Measurements from ENCODE around the gene FAM234A. TPM values are rescaled to one million over a fixed set of nuclear protein-coding genes. Genes with fewer than 3 reads are reported as not detected.

Gene FAM234A
- total and polyA plus RNA-seq, 2 donors (not counting 1 experiment from before 2014, with no cell fraction given), result 64.8 to 68.5 TPM

GRCh38 chr16:240559-240958 is 5.9 kb downstream of the FAM234A start:
- Histone ChIP-seq H3K79me2 (ENCODE audit: control insufficient read depth, insufficient read depth, low read length) (no peaks in the 10 kb centered on the region), H3K9me3 (ENCODE audit: control insufficient read depth, insufficient read depth, low read depth, low read length) (no peaks in the 10 kb centered on the region), H3K27me3 (ENCODE audit: control insufficient read depth, insufficient read depth, low read length) (no peaks in the 10 kb centered on the region), H4K20me1 (ENCODE audit: control insufficient read depth, extremely low read depth, insufficient read depth, low read length) (no peaks in the 10 kb centered on the region), H2AFZ (ENCODE audit: low read length) (no peak overlapping the region), H3K27ac (ENCODE audit: insufficient read depth, low read length) (no peak overlapping the region), H3K4me3 (replicated peaks in 1 of 4; ENCODE audit: control extremely low read depth in 1 of 4, insufficient read depth in 1 of 4, low read depth in 3 of 4, low read length in 4 of 4) (no peak overlapping the region), H3K4me2 (ENCODE audit: extremely low read depth, insufficient read depth, low read length) (no peak overlapping the region), H3K9ac (ENCODE audit: insufficient read depth, low read length) (no peak overlapping the region), H3K4me1 (ENCODE audit: control insufficient read depth, extremely low read depth, insufficient read depth, low read length) (no peaks in the 10 kb centered on the region), H3K36me3 (ENCODE audit: control insufficient read depth, insufficient read depth, low read length) (no peaks in the 10 kb centered on the region)
- DNase-seq (ENCODE audit: low read depth in 2 of 2), result no peak
- no peak for TF ChIP-seq EZH2 (IDR thresholded peaks at IDR 0.05; ENCODE audit: low read length, missing control alignments)
- TF ChIP-seq, protein P1, sequence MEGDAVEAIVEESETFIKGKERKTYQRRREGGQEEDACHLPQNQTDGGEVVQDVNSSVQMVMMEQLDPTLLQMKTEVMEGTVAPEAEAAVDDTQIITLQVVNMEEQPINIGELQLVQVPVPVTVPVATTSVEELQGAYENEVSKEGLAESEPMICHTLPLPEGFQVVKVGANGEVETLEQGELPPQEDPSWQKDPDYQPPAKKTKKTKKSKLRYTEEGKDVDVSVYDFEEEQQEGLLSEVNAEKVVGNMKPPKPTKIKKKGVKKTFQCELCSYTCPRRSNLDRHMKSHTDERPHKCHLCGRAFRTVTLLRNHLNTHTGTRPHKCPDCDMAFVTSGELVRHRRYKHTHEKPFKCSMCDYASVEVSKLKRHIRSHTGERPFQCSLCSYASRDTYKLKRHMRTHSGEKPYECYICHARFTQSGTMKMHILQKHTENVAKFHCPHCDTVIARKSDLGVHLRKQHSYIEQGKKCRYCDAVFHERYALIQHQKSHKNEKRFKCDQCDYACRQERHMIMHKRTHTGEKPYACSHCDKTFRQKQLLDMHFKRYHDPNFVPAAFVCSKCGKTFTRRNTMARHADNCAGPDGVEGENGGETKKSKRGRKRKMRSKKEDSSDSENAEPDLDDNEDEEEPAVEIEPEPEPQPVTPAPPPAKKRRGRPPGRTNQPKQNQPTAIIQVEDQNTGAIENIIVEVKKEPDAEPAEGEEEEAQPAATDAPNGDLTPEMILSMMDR (conservative IDR thresholded peaks at IDR 0.05 in 1 of 2, IDR thresholded peaks at IDR 0.05 in 1 of 2; ENCODE audit: low read depth in 1 of 2, low read length in 2 of 2), result no peak

DNA sequence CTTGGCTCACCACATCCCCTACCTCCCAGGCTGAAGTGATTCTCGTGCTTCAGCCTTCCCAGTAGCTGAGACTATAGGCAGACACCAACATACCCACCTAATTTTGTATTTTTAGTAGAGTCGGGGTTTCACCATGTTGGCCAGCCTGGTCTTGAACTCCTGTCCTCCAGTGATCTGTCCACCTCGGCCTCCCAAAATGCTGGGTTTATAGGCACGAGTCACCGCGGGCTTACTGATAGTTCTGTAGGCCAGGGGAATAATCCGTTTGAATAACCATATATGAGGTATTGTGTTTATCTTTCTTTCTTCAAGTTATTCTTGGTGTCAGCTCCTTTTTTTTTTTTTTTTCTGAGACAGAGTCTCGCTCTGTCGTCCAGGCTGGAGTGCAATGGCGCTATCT is 7.7 kb downstream of the FAM234A start:
- H3K4me2 ChIP-seq (ENCODE audit: extremely low read depth, insufficient read depth, low read length), result no peak overlapping the region
- no peaks in the 10 kb centered on the region for H3K36me3 ChIP-seq (ENCODE audit: control insufficient read depth, insufficient read depth, low read length)
- DNase-seq (ENCODE audit: low read depth in 2 of 2), result no peak
- H3K79me2 ChIP-seq (ENCODE audit: control insufficient read depth, insufficient read depth, low read length), result no peaks in the 10 kb centered on the region
- no peaks in the 10 kb centered on the region for H3K9me3 ChIP-seq (ENCODE audit: control insufficient read depth, insufficient read depth, low read depth, low read length)
- H3K4me1 ChIP-seq (ENCODE audit: control insufficient read depth, extremely low read depth, insufficient read depth, low read length), result no peaks in the 10 kb centered on the region
- no peak overlapping the region for H3K9ac ChIP-seq (ENCODE audit: insufficient read depth, low read length)
- no peak overlapping the region for H2AFZ ChIP-seq (ENCODE audit: low read length)
- no peaks in the 10 kb centered on the region for H3K27me3 ChIP-seq (ENCODE audit: control insufficient read depth, insufficient read depth, low read length)
- H4K20me1 ChIP-seq (ENCODE audit: control insufficient read depth, extremely low read depth, insufficient read depth, low read length), result no peaks in the 10 kb centered on the region
- TF ChIP-seq, protein P1 (conservative IDR thresholded peaks at IDR 0.05 in 1 of 2, IDR thresholded peaks at IDR 0.05 in 1 of 2; ENCODE audit: low read depth in 1 of 2, low read length in 2 of 2), result no peak
- TF ChIP-seq EZH2 (IDR thresholded peaks at IDR 0.05; ENCODE audit: low read length, missing control alignments), result no peak
- H3K4me3 ChIP-seq (replicated peaks in 1 of 4; ENCODE audit: control extremely low read depth in 1 of 4, insufficient read depth in 1 of 4, low read depth in 3 of 4, low read length in 4 of 4), result no peak overlapping the region
- no peak overlapping the region for H3K27ac ChIP-seq (ENCODE audit: insufficient read depth, low read length)

DNA sequence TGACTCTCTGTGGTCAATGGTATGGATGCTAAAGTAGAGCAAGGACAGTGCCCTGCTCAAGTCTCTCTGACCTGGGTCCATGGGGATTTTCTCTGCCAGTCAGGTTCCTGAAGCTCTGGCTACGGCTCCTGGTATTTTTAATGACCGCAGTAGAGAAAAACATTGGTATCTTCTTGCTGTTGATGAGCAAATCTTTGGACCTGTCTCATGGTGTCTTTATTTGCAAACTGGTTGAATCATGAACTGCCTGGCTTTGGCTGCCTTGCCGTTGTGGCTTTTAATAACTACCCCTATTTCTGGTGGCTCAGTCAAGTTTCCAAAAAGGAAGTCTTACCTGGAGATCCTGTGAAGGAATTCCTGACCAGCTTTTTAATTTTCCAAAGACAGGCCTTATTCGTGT is 8.7 kb downstream of the FAM234A start:
- no peak overlapping the region for H3K4me2 ChIP-seq (ENCODE audit: extremely low read depth, insufficient read depth, low read length)
- H3K4me1 ChIP-seq (ENCODE audit: control insufficient read depth, extremely low read depth, insufficient read depth, low read length), result no peaks in the 10 kb centered on the region
- H3K27ac ChIP-seq (ENCODE audit: insufficient read depth, low read length), result no peak overlapping the region
- no peak overlapping the region for H3K9ac ChIP-seq (ENCODE audit: insufficient read depth, low read length)
- TF ChIP-seq EZH2 (IDR thresholded peaks at IDR 0.05; ENCODE audit: low read length, missing control alignments), result no peak
- TF ChIP-seq, protein P1 (conservative IDR thresholded peaks at IDR 0.05 in 1 of 2, IDR thresholded peaks at IDR 0.05 in 1 of 2; ENCODE audit: low read depth in 1 of 2, low read length in 2 of 2), result no peak
- no peaks in the 10 kb centered on the region for H4K20me1 ChIP-seq (ENCODE audit: control insufficient read depth, extremely low read depth, insufficient read depth, low read length)
- DNase-seq (ENCODE audit: low read depth in 2 of 2), result no peak
- H3K27me3 ChIP-seq (ENCODE audit: control insufficient read depth, insufficient read depth, low read length), result no peaks in the 10 kb centered on the region
- H2AFZ ChIP-seq (ENCODE audit: low read length), result no peak overlapping the region
- no peaks in the 10 kb centered on the region for H3K79me2 ChIP-seq (ENCODE audit: control insufficient read depth, insufficient read depth, low read length)
- no peaks in the 10 kb centered on the region for H3K36me3 ChIP-seq (ENCODE audit: control insufficient read depth, insufficient read depth, low read length)
- H3K4me3 ChIP-seq (replicated peaks in 1 of 4; ENCODE audit: control extremely low read depth in 1 of 4, insufficient read depth in 1 of 4, low read depth in 3 of 4, low read length in 4 of 4), result no peak overlapping the region
- H3K9me3 ChIP-seq (ENCODE audit: control insufficient read depth, insufficient read depth, low read depth, low read length), result no peaks in the 10 kb centered on the region
